Prostate gland (tissue), 2 donors: ENCODE results near the gene NR1I2. TPM values are rescaled to one million over a fixed set of nuclear protein-coding genes. Genes with fewer than 3 reads are reported as not detected.

Experiments used
- DNase-seq: peaks from one replicate; pipeline ENCODE4 v3.0.0-alpha.2; 2019; ENCODE audit warnings: low spot score
- H3K27ac ChIP-seq, 2 donors: fragments of 200-600 bp; sonication (generic); 2 replicates each; pipeline ENCODE4 v1.5.1; 2017 to 2019
- H3K27me3 ChIP-seq: fragments of 200-600 bp; sonication (generic); replicated peaks from 2 replicates; pipeline ENCODE4 v1.5.1; 2019; ENCODE audit not compliant: insufficient read depth
- H3K36me3 ChIP-seq, 2 donors: fragments of 200-600 bp; sonication (generic); 1 replicate in 1 of 2; 2 replicates in 1 of 2; pipeline versions ENCODE4 v1.5.1 to v1.8.1; 2017 to 2019
- H3K4me1 ChIP-seq: fragments of 200-600 bp; sonication (generic); replicated peaks from 2 replicates; pipeline ENCODE4 v1.5.1; 2019
- H3K4me3 ChIP-seq, 2 donors: fragments of 200-600 bp; sonication (generic); 2 replicates each; pipeline ENCODE4 v1.5.1; 2017 to 2019
- H3K9me3 ChIP-seq: fragments of 200-600 bp; sonication (generic); 2 replicates; pipeline ENCODE4 v1.5.1; 2017
- POLR2A ChIP-seq: fragments of 450-650 bp; IDR thresholded peaks from one replicate; pipeline ENCODE4 v1.6.1; 2016; ENCODE audit warnings: antibody characterized with exemption, mild to moderate bottlenecking
- POLR2AphosphoS5 ChIP-seq: sonication (generic); formaldehyde crosslinking; IDR thresholded peaks from one replicate; pipeline ENCODE4 v1.6.1; 2017; ENCODE audit warnings: antibody characterized with exemption
- WGBS: methylation state at CpG from one replicate; pipeline ENCODE4 v1.1.5; 2018; 5-methylcytosine and 5-hydroxymethylcytosine counted together
- intact Hi-C: fragments of 100-400 bp; cut with DNase I; formaldehyde crosslinking; loops from one replicate; pipeline ENCODE4 v1.14.2; 2022
- total RNA-seq, 2 donors: library from RNA; depleted of rRNA; stranded (reverse); fragments of >200 nt; gene quantifications; one replicate each; pipeline ENCODE4 v1.1.0, GENCODE V29; 2016
- TF ChIP-seq, protein P1 (sequence below), 4 experiments: fragments of 200-600 bp in 2 of 4; fragments of 450-650 bp in 2 of 4; sonication (generic) in 2 of 4; IDR thresholded peaks; 1 replicate in 3 of 4; 2 replicates in 1 of 4; pipeline ENCODE4 v1.5.1; 2016 to 2019; ENCODE audit warnings: antibody characterized with exemption in 4 of 4, mild to moderate bottlenecking in 2 of 4, moderate library complexity in 2 of 4

NR1I2 gene
- total RNA-seq, 2 donors from 2014 or later, result 0.85 TPM; not detected in 1

DNA sequence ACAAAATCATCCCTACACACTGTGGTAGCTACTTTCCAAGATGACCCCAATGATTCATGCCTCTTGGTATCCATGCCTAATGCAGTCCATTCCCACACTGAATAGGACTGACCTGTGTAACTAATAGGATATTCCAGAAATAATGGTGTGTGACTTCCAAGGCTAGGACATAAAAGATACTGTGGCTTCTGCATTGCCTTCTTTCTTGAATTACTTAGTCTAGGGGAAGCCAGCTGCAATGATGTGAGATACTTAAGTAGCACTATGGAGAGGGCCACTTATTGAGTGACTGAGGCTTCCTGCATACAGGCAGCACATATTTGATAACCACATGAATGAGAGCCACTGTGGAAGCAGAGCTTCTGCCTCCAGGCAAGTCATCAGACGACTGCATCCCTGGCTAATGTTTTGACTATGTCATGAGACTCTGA lies 50.1 kb downstream of the NR1I2 start:
- Histone ChIP-seq H3K27ac (no peak overlapping the region), H3K36me3 (no peaks in the 10 kb centered on the region), H3K4me3 (no peak overlapping the region), H3K9me3 (no peaks in the 10 kb centered on the region), H3K27me3 (no peaks in the 10 kb centered on the region), H3K4me1 (no peaks in the 10 kb centered on the region)
- intact Hi-C loops, result no loop called here
- 71% methylated on average over 1 of the region's 1 CpG for WGBS
- DNase-seq, result no peak
- TF ChIP-seq POLR2A (no peak), POLR2AphosphoS5 (no peak)
- TF ChIP-seq, protein P1, sequence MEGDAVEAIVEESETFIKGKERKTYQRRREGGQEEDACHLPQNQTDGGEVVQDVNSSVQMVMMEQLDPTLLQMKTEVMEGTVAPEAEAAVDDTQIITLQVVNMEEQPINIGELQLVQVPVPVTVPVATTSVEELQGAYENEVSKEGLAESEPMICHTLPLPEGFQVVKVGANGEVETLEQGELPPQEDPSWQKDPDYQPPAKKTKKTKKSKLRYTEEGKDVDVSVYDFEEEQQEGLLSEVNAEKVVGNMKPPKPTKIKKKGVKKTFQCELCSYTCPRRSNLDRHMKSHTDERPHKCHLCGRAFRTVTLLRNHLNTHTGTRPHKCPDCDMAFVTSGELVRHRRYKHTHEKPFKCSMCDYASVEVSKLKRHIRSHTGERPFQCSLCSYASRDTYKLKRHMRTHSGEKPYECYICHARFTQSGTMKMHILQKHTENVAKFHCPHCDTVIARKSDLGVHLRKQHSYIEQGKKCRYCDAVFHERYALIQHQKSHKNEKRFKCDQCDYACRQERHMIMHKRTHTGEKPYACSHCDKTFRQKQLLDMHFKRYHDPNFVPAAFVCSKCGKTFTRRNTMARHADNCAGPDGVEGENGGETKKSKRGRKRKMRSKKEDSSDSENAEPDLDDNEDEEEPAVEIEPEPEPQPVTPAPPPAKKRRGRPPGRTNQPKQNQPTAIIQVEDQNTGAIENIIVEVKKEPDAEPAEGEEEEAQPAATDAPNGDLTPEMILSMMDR (IDR thresholded peaks at IDR 0.05), result no peak

DNA sequence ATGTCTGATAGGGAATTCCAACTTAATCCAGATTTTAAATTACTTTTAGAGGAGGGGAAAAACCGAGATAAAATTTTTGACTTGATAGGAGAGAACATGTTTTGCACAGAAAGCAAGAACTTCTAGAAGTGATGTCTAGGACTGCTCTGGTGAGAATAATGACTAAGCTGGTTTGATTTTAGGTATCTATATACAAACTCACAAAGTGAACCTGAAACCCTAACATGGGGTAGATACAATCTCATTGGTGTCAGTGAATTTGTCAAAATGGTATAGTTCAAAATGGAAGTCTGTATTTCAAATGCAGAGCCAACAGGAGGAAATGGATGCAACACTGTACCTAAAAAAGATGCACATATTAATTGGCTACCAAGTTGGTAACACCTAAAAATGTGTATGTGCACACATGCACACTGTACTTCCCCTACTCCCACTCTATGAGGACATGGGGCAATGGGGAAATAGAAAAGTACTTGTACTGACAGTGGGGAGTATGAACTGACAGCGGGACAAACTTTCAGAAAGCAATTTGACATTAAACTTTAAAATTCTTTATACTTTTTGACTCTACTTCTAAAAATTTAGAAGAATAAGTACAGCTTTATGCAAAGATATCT lies 53.0 kb downstream of the NR1I2 start:
- TF ChIP-seq, protein P1 (IDR thresholded peaks at IDR 0.05), result no peak
- TF ChIP-seq POLR2A, result no peak
- TF ChIP-seq POLR2AphosphoS5, result no peak
- H3K36me3 ChIP-seq, result no peaks in the 10 kb centered on the region
- H3K4me3 ChIP-seq, result no peak overlapping the region
- intact Hi-C loops, result no loop called here
- no peaks in the 10 kb centered on the region for H3K9me3 ChIP-seq
- H3K27me3 ChIP-seq, result no peaks in the 10 kb centered on the region
- WGBS, result 99% methylated on average over 2 of the region's 2 CpGs
- no peak overlapping the region for H3K27ac ChIP-seq
- H3K4me1 ChIP-seq, result no peaks in the 10 kb centered on the region
- no peak for DNase-seq

DNA sequence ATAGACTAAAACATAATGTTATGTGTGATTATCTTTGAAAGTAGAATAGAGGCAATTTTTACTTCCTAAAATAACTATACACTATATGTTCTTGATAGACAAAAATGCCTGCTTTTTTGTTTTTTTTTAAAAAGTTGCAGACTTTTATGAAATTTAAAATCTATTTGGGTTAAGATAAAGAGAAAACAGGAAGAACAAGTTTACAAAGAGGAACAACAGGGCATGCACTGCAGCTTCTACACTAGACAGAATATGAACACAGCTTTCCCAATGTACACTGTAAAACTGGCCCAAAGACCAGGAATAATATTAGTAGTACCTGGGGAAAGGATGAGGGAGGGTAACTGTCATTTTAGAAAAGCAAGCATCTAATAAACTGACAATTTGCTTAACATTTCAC lies 53.7 kb downstream of the NR1I2 start:
- no peaks in the 10 kb centered on the region for H3K36me3 ChIP-seq
- no peaks in the 10 kb centered on the region for H3K4me1 ChIP-seq
- no peaks in the 10 kb centered on the region for H3K9me3 ChIP-seq
- no peaks in the 10 kb centered on the region for H3K27me3 ChIP-seq
- intact Hi-C loops, result no loop called here
- no peak overlapping the region for H3K27ac ChIP-seq
- DNase-seq, result no peak
- TF ChIP-seq, protein P1 (IDR thresholded peaks at IDR 0.05), result no peak
- TF ChIP-seq POLR2AphosphoS5 (no peak), POLR2A (no peak)
- H3K4me3 ChIP-seq, result no peak overlapping the region

DNA sequence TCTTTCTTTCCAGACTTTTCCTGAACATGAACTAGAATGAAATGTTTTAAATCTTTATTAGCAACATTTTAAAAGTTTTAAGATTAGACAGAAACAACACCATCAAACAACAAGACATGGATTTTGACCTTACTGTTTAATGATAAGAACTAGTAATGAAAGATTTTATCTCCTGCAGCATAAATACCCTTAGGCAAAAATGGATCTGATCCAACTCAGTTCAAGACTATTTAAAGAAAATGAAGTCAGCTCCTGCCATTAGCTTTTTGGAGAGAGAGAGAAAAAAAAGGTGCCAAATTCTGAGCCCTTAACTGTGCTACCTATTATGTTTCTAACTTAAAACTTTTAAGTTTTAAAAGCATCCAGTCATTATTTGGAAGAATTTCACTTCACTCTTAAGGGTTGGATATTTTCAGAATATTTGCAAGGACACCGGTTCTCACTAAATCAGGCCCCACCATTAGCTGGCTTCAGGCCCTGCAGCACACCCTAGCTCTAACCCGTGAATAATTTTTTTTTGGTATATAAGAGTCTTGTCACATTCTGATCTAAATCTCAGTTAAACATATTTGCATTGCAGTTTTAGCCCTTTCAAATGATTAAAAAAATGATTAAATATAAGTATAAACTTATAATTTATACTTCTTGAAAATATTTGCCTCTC lies 60.0 kb downstream of the NR1I2 start:
- intact Hi-C loops, result no loop called here
- 36% methylated on average over 2 of the region's 2 CpGs for WGBS
- Histone ChIP-seq H3K27ac (no peak overlapping the region), H3K4me3 (no peak overlapping the region), H3K4me1 (no peaks in the 10 kb centered on the region), H3K27me3 (no peaks in the 10 kb centered on the region), H3K9me3 (no peaks in the 10 kb centered on the region), H3K36me3 (no peaks in the 10 kb centered on the region)
- no peak for DNase-seq
- TF ChIP-seq, protein P1 (IDR thresholded peaks at IDR 0.05), result no peak
- TF ChIP-seq POLR2AphosphoS5 (no peak), POLR2A (no peak)

DNA sequence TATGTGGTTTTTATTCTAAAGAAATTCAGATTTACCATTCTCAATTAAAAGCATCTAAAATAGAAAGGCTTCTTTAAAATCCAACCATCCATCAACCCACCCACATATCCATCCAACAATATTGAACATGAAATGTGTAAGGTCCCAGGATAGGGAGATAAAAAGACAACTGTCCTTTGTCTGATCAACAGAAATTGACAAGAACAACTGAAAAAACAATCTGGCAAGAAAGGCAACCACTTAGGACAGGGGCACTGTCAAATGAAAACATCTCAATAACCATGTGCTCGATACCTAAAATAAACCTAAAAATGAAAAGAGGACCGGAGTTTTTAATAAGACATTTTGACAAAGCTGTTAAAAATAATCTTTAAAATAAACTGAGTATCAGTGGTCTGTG lies 67.2 kb downstream of the NR1I2 start:
- 91% methylated on average over 2 of the region's 2 CpGs for WGBS
- Histone ChIP-seq H3K4me1 (no peaks in the 10 kb centered on the region), H3K36me3 (no peaks in the 10 kb centered on the region), H3K4me3 (no peak overlapping the region), H3K27me3 (no peaks in the 10 kb centered on the region), H3K27ac (no peak overlapping the region), H3K9me3 (no peaks in the 10 kb centered on the region)
- no peak for DNase-seq
- intact Hi-C loops, result no loop called here
- TF ChIP-seq POLR2A, result no peak
